GM19468 (cell line): ENCODE data around the gene GGCT.
"Not testable (repeated sequence)": the region's sequence is repeated elsewhere in the genome, so short reads cannot be mapped to it uniquely, and the experiment has no call there.

Experiments
- ATAC-seq: cut with Tn5 transposase; IDR thresholded peaks from one replicate; pipeline ENCODE4 v1.9.1; 2021; ENCODE audit warnings: mild to moderate bottlenecking, moderate library complexity, moderate number of reproducible peaks; ENCODE audit not compliant: unreplicated experiment; ENCODE audit errors: extremely low read depth

The GGCT gene

DNA sequence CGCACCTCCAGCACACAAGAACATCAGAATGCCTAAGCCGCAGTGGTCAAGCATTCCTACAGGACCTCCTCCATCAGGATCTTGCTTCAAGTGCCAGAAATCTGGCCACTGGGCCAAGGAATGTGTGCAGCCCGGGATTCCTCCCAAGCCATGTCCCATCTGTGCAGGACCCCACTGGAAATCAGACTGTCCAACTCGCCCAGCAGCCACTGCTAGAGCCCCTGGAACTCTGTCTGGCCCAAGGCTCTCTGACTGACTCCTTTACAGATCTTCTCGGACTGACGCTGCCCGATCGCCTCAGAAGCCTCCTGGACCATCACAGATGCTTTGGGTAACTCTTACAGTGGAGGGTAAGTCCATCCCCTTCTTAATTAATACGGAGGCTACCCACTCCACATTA lies 23.2 kb downstream of the GGCT start:
- not testable (repeated sequence) for ATAC-seq

- no peak for ATAC-seq
Observed at GRCh38 chr7:30479202-30480120, 25.2 kb downstream of the GGCT start.

- peak; percentile 89 for ATAC-seq
Observed at GRCh38 chr7:30478349-30479201, 26.1 kb downstream of the GGCT start, which contains the start of gene NOD1. Gene NOD1 (minus strand): TSS chr7:30478784. CDS start chr7:30456921, 21,863 bp downstream.

DNA sequence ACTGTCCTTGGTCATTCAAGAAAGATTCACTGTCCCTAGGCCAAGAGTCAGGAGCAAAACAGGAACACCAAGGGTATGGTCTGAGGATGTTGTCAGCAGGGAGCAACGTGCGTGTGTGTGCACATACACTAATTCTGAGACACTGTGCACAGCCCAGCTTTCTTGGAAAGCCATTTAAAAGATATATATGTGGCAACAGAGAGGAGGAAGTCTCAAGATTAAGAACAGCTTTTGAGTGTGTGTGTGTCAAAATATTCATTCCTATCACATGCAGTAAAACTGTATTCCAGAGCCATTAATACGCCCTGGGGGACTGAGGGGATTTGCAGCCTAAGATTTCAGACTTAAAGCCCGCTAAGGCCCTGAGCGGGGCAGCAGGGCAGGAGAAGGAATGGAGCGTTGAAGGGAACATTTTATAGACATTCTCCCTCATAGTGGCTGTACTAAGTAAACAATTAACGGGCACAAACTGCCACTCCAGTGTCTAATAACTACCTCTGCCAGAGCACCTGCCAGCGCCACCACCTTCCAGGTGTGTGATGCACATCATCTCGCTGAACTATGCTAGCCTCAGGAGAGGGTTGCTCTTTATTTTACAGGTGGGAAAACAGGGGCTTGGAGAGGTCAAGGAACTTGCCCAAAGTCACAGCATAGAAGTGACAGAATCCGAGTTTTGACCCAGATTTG lies 28.0 kb downstream of the GGCT start:
- no peak for ATAC-seq

DNA sequence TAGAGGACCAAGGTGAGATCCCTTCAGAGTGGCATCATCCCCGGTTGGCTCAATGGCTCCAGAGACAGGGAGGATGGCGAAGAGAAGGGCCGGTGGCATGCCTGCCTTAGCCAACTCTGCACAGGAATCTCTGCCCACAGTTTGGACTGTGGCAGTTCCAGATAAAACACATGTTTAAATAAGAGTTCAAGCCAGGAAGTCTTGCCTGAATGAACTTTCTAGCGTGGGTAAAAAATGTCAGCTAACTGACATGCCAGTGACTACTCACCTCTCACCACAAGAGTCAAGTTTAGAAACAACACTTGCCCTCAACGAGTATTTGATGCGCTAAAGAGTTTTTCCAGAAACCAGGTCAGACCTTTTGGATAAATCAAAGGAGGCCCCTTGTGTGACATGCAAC lies 29.0 kb downstream of the GGCT start:
- ATAC-seq = no peak

DNA sequence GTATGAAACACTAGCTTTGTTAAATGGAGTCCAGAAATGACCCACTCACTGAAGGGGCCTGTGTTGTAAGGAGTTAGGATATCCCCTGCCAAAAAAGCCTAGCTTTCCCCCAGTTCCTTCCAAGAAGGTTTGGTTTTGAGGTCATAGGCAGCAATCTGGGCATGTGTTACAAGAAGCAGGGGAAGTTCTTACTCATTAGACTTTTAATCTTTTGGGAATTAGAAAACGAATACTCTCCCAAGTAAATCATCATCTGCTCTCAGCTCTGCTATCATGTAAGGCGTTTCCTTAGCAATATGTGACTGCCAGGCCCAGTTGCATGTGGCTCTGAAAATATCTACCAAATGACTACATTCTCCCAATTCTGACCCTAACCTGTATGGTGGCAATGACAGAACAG lies 29.7 kb downstream of the GGCT start:
- ATAC-seq = no peak

DNA sequence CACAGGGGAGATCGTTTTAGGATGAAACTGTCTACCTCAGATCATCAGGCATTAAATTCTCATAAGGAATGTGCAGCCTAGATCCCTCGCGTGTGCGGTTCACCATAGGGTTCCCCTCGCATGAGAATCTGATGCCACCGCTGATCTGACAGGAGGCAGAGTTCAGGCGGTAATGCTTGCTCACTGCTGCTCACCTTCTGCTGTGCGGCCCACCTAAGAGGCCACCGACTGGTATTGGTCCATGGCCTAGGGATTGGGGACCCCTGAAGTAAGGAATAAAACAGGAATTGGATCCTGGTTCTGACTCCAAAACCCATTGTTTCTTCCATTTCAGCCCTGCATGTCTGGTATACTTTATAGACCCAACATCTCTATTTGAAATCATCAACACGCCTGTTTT lies 30.1 kb downstream of the GGCT start:
- no peak for ATAC-seq

DNA sequence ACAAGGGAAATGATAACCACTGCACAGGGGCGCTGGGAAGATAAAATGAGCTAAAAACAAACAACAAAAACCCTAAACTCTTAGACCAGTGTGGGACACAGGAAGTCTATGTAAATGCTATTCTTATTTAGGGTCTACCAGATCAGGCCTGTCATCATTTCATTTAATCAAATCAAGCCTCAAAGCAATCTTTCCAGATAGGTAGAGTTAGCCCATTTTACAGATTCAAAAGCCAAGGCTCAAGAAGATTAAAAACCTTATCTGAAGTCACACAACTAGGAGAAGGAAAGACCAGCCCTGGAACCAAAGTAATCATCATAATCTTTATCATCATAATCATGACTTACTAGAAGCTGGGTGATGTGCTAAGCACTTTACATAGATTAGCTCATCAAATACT lies 30.7 kb downstream of the GGCT start:
- no peak for ATAC-seq

DNA sequence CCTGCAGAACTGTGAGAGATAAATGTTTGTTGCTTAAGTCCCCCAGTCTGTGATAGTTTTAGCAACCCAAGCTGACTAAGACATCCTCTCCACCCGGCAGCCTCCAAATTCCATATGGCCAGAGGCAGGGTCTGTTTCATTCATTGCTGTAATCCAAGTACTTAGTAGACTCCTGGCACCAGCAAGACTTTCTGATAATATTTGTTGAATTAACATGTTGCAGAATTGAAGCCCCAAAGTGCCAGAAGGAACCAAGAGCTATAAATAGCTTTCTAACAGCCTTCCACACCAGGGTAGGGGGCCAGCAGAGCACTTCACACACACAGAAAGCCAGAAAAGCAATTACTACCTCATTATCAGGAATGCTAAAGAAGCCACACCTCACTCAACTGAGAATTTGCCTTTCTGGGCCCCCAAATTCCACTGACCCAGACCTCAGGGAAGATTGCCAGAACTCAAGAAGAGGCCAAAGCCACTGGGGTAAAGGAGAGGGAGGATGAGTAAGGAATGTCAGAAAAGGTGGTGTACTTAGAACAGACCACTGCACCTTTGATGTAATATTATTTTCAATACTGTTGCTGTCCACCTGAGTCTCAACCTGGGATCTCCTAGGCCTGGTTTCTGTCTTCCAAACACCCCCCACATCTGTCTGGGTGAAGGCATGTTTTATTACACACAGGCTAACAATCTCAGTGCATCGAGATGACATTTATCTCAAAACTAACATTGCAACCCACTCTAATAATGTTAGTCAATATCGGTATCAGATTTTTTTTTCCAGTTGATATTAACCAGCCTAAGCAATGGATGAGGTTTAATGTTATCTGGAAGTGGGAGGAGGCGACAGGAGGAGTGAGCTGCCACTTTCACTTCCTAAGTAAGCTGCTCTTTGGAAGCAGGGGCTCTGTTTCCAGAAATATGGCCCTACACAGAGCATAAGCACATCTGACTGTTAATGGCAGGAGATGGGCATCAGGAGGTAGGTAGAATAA lies 31.5 kb downstream of the GGCT start:
- no peak for ATAC-seq

DNA sequence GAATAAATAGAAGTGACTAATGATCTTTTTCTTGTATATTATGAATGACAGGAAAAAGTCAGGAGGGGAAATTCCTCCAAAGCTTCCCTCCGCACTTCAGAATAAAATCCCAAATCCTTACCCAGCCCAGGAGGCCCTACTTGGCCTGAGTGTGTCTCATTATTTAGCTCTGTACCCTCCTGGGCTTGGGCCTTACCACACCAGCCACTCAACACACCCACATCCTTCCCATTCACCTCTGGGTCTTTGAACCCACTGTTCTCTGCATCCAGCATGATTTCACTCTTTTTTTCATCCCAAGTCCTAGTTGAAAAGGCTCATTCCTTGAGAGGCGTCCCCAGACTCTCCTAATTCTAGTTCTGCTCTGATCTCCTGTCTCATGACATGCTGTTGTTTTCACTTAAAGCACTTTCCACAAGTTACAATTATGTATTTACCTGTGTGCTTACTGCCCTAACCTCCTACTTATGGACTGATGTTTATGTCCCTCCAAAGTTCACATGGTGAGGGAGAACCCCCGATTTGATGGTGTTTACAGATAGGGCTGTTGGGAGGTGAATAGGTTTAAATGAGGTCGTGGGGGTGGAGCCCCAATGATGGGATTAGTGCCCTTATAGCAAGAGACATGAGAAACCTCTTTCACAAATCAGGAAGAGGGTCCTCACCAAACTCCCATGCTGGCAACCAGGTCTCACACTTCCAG lies 32.4 kb downstream of the GGCT start:
- ATAC-seq = no peak

DNA sequence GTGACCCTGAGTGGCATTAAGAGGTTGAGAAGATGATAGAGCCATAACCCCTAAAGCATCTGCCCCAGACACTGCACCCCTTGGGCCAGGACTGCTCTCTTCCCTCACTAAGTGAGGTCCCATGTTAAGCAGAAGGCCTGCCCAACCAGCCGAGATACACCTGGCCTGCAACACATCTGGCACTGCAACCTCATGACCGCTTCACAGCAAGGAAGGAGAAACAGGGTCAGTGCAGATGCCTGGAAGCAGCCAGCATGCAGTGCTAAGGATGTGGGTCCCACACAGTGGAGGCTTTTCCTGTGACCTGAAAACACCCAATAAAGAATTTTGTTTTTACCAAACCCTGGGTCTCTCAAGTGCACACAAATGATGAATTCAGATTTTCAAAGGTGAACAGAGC lies 33.4 kb downstream of the GGCT start:
- no peak for ATAC-seq

DNA sequence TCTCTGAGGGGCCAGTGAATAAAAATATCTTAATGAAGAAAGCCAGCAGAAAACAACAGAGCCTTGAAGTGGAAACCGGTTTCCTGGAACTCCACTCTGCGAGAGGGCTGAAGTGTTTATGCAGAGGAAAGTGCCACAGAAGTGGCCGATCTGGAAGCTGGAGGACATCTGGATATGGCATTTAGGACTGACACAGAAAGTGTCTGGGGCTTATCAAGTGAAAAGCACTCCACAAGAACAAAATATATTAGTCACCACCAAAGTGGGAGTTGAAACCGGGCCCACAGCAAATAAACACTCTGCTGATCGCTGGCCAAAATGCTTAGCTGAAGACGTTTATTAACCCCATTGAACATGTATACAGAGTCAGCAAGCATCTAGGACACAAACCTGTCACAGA lies 33.9 kb downstream of the GGCT start:
- no peak for ATAC-seq

GRCh38 chr7:30470163-30470770 lies 34.4 kb downstream of the GGCT start:
- ATAC-seq = no peak

- ATAC-seq = no peak
Observed at GRCh38 chr7:30469303-30469702, 35.3 kb downstream of the GGCT start.

DNA sequence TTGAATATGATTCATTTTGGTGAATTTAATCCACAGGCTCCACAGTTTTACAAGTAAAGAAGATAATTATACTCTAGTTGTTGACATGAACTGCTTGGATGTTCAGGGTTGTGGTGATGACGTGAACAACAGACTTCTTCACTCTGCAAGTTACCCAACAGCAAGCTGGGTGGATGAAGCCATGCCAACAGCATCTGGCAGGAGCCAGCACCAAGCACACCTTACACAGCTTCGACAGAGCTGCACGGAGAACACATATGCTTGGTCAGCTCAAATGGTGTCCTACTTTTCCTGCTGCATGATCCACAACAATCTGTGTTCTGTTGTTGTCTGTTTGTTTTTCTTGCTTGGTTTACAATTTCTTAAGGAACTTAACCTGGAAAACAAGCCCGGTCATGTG lies 35.8 kb downstream of the GGCT start:
- ATAC-seq = no peak

GRCh38 chr7:30468041-30468440 lies 36.6 kb downstream of the GGCT start:
- ATAC-seq = no peak

DNA sequence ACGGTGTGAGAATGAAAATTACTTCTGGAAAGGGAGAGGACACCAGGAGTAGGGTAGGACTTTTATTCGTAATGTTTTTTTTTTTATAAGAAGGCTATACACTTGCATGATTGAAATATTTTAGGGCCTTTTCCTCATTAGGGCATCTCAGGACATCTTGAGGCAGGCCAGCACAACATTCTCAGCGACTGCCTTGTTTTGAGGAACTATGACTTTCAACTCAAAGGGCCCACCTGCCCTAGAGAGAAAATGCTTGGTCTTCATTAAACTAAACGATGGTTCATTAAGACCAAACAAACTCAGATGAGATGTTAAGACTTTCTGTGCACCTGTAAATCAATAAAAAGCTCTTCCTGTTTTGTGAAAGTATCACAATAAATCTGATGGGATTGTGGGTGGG lies 37.4 kb downstream of the GGCT start:
- ATAC-seq = no peak

GRCh38 chr7:30466266-30466665 lies 38.4 kb downstream of the GGCT start:
- no peak for ATAC-seq
